Measurements from ENCODE around the gene CD244. TPM values are rescaled to one million over a fixed set of nuclear protein-coding genes. Genes with fewer than 3 reads are reported as not detected.

CD244 gene
- total RNA-seq, 4 donors from 2014 or later: 0.80 to 2.8 (median 1.3) TPM; not detected in 1

DNA sequence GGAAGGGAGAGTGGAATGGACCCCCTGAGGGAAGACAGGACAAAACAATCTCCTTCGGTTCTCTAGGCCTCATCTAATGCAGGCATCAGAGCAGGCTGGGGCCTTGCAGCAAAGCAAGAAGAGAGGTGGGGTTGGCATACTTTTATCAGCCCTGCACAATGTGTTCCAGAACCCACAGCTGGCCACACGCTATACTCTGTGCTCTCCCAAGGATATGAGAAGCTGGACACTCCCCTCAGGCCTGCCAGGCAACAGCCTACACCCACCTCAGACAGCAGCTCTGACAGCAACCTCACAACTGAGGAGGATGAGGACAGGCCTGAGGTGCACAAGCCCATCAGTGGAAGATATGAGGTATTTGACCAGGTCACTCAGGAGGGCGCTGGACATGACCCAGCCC, 39.4 kb downstream of the CD244 start:
- TF ChIP-seq POLR2A (IDR thresholded peaks at IDR 0.05): no peak
- TF ChIP-seq, protein P1, sequence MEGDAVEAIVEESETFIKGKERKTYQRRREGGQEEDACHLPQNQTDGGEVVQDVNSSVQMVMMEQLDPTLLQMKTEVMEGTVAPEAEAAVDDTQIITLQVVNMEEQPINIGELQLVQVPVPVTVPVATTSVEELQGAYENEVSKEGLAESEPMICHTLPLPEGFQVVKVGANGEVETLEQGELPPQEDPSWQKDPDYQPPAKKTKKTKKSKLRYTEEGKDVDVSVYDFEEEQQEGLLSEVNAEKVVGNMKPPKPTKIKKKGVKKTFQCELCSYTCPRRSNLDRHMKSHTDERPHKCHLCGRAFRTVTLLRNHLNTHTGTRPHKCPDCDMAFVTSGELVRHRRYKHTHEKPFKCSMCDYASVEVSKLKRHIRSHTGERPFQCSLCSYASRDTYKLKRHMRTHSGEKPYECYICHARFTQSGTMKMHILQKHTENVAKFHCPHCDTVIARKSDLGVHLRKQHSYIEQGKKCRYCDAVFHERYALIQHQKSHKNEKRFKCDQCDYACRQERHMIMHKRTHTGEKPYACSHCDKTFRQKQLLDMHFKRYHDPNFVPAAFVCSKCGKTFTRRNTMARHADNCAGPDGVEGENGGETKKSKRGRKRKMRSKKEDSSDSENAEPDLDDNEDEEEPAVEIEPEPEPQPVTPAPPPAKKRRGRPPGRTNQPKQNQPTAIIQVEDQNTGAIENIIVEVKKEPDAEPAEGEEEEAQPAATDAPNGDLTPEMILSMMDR (IDR thresholded peaks at IDR 0.05): no peak
- Histone ChIP-seq H3K4me3 (no peak overlapping the region), H3K27me3 (no peaks in the 10 kb centered on the region), H3K4me1 (no peaks in the 10 kb centered on the region), H3K27ac (no peak overlapping the region), H3K9me3 (no peaks in the 10 kb centered on the region), H3K36me3 (no peaks in the 10 kb centered on the region)
- no peak for DNase-seq

DNA sequence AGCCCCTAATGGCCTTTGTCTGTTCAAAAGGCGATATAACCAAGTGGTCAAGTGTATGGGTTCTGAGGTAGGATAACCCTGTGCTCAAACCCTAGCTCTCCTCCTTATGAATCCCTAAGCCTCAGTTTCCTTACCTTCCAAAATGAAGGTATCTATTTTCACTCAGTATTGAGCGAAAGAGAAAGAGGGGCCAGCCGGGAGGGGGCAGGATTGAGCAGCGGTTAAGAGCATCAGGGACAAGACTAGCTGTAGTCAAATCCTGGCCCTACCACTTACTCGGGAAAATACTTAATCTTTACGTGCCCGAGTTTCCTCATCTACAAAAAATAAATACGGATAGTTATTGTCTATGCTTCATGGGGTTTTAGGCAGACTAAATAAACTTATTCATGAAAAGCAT, 41.1 kb downstream of the CD244 start:
- Histone ChIP-seq H3K4me1 (no peaks in the 10 kb centered on the region), H3K27me3 (no peaks in the 10 kb centered on the region), H3K27ac (no peak overlapping the region), H3K4me3 (no peak overlapping the region), H3K9me3 (no peaks in the 10 kb centered on the region), H3K36me3 (no peaks in the 10 kb centered on the region)
- DNase-seq: no peak
- TF ChIP-seq, protein P1 (IDR thresholded peaks at IDR 0.05): no peak
- no peak for TF ChIP-seq POLR2A (IDR thresholded peaks at IDR 0.05)

DNA sequence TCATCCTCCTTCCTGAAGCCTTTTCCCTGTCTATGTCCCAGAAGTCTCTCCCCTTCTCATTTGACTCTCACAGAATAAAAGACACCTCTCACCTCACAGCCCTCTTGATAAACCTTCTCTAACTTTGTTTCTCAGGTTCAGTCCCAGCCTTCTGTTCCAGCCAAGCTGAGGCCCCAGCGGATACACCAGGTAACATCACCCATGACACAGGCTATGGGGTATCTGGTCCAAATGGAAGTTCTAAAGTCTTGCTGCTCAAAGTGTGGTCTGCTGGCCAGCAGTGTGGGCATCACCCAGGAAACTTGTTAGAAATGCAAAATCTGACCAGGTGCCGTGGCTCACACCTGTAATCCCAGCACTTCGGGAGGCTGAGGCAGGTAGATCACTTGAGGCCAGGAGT, 43.5 kb downstream of the CD244 start:
- Histone ChIP-seq H3K27me3 (no peaks in the 10 kb centered on the region), H3K9me3 (no peaks in the 10 kb centered on the region), H3K4me1 (no peaks in the 10 kb centered on the region), H3K36me3 (no peaks in the 10 kb centered on the region), H3K27ac (no peak overlapping the region), H3K4me3 (no peak overlapping the region)
- TF ChIP-seq, protein P1 (IDR thresholded peaks at IDR 0.05): no peak
- TF ChIP-seq POLR2A (IDR thresholded peaks at IDR 0.05): no peak
- no peak for DNase-seq

DNA sequence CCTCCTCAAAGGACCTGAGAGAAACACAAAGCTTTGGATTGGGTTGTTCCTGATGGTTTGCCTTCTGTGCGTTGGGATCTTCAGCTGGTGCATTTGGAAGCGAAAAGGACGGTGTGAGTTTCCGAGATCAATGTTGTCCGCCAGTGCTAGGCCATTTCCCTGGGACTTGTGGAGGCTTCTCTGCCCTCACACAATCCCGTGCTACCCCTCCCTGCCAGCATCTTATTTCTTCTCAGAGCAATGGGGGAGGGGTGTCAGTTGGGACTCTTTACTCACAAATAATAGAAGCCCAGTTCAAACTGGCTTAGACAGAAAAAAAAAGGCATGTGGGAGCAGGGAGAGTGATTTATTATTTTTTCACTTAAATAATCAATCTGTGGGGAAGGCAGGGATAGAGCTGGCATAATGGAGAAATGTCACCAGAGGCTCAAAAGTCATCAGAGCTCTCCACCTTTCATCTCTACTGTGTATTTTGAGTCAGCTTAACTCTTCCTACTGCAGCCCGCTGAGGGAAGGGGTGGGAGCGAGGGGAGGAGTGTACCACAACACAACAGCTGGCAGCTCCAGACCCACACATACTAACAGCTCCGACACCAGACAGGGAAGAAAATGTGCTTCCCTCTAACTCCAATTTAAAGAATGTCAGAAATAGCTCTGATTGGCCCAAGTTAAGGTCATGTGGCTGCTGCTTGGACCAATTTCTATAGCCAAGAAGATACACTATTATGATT, 44.3 kb downstream of the CD244 start:
- Histone ChIP-seq H3K27me3 (no peaks in the 10 kb centered on the region), H3K9me3 (no peaks in the 10 kb centered on the region), H3K4me1 (no peaks in the 10 kb centered on the region), H3K4me3 (no peak overlapping the region), H3K27ac (no peak overlapping the region), H3K36me3 (no peaks in the 10 kb centered on the region)
- no peak for TF ChIP-seq POLR2A (IDR thresholded peaks at IDR 0.05)
- TF ChIP-seq, protein P1 (IDR thresholded peaks at IDR 0.05): no peak
- no peak for DNase-seq

DNA sequence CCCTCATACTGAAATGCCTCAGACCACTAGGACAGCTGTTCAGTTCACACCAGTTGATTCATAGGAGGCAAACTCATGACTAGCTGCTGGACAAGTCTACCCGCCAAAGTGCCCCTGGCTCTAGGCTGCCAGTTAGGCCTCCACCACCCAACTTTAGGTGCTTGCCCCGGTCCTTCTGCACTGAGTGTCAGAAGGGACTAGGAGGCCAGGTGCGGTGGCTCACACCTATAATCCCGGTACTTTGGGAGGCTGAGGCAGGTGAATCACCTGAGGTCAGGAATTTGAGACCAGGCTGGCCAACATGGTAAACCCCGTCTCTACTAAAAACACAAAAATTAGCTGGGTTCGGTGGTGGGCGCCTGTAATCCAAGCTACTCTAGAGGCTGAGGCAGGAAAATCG, 47.8 kb downstream of the CD244 start:
- TF ChIP-seq, protein P1 (IDR thresholded peaks at IDR 0.05): no peak
- no peak for TF ChIP-seq POLR2A (IDR thresholded peaks at IDR 0.05)
- no peaks in the 10 kb centered on the region for H3K9me3 ChIP-seq
- no peak for DNase-seq

More for the DNA sequence above, 47.8 kb downstream of the CD244 start:
- no peaks in the 10 kb centered on the region for H3K36me3 ChIP-seq
- no peaks in the 10 kb centered on the region for H3K4me1 ChIP-seq
- no peak overlapping the region for H3K27ac ChIP-seq
- H3K4me3 ChIP-seq: no peak overlapping the region
- H3K27me3 ChIP-seq: no peaks in the 10 kb centered on the region
